Measurements from ENCODE around the gene NFIA.
"Not testable (repeated sequence)": the region's sequence is repeated elsewhere in the genome, so short reads cannot be mapped to it uniquely, and the experiment has no call there.

The NFIA gene

DNA sequence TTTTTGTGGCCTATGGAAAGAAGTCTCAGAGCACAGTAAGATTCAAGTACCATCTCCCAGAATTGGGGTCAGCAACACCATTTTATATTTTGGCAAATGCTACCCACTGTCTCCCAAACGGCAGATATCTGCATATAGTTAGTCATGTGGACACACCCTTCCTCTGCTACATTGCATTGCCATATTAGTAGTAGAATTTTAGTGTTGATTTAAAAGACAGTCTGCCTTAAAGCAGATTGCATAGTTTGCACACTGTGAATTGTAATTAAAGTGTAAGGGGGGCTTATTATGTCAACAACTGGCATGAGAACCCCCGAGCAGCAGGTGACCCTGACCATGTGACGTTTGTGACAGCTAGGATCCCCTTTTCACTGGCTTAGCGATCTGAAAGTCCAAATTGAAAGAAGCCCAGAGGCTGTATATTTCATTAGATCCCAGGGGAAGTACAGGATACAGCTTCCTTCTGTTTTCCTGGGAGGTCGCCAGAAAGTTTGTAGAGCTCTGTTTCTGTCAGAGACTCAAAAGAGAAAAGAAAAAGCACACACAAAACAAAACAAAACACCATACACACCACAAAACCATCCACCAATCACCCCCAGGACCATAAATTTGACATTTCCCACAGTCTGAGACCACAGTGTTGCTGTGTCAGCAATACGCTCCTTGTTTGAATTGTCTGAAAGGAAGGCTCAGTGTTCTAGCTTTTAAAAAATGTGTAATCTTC lies 172.4 kb downstream of the NFIA start:
- FAIRE-seq, result peak; percentile 65

DNA sequence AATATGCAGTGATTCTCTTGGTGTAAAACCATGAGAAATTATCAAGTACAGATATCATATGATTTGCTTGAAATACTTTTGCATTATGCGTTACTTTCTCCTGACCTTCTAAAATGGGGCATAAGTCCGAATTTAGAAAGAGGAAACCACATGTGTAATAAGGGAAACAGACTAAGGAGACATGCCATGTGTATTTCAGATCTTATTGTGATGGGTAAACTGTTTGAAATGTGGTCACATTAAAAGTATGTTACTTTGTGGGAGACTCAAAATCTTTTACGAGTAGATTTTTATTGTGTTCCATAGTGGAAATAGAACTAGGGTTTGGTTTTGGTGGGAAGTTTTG lies 173.0 kb downstream of the NFIA start:
- no peak for FAIRE-seq

DNA sequence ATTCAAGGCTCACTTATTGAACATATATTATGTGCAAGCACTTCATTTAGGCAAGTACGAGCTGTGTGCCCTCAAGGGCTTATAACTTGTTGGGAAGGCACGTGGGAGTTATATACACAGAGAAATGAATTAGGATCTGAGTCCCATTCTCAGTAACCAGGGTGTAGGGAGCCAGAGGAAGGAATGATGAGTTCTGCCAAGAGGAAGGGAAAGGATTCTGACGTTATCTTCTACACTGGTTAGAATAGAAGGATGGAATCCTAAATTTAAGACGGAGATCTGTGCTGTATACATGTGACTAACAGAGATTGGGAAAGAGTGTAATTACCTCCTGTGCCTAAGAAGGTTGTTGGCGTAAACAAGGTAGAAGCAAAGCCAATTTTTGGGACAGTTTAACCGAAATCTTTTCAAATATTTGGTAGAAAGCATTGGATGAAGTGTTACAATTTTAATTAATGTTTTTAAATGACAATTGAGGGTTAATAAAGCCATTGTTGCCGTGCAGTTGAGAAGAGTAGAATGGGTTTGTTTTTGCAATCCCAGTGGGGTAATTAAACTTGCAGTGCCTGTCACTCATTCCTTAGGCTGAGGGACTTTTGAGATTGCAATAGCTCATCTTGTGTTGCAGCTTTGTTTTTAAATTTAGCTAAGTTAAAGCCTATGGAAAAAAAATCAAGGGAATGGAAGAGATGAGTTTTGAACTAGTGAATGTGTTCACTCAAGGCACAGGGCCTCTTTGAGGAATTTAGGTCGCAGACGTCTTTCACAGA lies 177.2 kb downstream of the NFIA start:
- no peak for FAIRE-seq

DNA sequence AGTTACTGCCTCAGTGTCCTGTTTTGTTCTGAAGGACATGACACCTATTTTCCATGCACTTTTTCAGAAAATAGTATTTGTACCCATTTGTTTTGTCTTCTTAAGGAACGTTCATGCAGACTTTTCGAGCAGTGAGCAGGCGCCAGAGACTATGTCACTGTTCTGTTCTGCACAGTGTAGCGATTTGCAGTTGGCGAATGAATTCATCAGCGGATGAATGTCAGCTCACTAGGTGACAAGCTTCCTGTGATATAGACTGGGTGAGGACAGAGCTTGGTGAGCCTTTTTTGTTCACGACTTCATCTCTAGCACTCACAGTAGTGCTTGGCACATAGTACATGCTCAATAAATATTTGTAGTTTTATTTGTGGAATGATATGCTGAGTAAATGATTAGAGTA lies 177.8 kb downstream of the NFIA start:
- no peak for FAIRE-seq

DNA sequence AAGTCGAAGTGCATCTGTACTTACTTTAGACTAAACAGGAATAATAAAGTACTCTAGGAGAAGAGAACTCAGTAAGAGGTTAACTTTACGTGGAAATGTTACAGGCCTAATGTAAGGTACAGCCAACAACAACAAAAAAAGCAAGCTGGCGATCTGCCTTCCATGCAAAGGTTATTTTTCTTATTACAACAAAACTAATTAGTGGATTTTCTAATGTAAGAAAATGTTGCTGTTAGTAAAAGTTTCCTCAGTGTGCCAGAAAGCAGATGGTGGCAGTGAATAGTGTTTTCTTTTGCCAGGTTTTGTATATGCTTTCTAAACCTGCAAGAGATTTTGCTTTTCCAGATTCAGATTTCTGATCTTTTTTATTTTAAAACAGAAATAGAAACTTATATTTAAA lies 179.2 kb downstream of the NFIA start:
- FAIRE-seq, result no peak

DNA sequence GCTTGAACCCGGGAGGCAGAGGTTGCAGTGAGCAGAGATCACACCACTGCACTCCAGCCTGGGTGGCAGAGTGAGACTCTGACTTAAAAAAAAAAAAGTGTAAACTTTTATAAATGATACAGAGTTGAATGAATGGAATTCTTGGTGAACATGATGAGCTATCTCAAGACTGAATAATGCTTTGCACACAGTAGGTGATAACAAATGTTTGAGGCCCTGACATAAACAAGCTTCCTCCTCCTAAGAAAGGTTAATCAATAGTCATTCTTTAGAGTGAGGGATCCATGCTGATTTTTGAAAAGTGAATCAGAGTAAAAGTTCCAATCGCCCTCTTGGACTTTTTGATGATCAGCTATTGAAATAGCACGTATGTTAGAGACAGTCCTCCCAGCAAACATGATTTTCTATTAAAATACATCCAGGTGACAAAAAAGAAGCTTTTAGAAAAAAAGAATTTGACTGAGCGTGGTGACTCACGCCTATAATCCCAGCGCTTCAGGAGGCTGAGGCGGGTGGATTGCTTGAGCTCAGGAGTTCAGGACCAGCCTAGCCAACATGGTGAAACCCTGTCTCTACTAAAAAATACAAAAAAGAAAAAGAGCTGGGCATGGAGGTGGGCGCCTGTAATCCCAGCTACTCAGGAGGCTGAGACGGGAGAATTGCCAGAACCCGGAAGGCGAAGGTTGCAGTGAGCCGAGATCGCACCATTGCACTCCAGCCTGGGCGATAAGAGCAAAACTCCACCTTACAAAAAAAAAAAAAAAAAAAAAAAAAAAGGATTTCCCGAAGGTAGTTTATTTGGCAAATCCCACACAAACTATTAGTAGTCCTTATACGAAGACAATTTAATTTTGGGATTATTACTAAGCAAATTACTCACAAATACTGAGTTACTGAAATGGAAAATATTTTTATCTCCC lies 181.8 kb downstream of the NFIA start:
- FAIRE-seq, result no peak

DNA sequence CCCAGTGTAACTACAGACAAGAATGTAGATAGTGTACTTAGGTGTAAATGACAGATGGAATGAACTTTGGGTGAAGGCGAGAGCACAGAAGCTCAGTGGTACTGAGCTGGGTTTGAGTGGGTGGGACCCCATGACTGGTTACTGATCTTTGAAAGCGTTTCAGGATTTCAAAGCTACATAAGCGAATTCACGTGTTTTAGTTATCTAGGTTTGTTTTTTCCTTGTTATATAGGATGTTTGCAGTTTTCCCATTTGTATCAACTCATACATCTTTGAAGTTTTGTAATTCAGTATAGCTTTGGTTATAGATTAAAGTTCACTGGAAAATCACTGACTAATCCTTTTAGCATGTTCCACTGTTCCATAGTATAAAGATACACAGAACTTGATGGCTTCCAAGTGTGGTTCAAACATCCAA lies 182.5 kb downstream of the NFIA start:
- FAIRE-seq, result no peak

DNA sequence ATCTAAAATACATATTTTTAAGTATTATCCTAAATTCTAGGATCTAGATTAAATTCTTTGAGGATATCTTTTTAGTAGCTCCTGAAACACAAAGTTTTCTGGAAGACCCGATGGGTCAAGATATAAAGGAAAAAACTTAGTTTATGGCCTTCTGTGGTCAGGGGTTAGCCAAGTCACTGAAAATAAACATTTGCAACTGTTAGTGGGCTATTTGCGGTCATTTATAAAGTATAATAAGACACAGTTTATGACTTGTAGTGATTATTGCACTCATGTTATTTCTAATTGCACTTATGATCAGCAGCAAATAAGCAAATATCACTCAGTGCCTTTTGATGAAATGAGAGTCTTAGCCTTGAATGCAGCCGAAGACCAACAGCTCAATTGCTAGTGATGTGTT lies 183.3 kb downstream of the NFIA start:
- FAIRE-seq, result no peak

DNA sequence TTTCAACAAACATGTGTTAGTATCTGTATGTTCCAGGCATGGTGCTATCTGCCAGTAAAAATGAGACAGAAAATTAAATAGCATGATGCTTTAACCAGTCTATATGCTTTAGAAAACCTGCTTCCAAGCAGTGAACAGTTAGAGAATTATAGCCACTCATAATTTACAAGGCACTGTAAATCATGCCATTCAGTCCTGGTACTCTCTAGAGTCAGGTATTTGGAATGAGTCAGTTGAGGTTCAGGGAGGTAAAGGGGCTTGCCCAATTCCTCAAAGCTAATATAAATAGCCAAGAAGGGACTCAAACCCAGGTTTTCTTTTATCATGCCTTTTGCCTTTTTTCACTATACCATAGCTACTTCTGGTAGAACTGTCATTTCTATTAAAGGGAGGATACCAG lies 184.4 kb downstream of the NFIA start:
- FAIRE-seq, result no peak

DNA sequence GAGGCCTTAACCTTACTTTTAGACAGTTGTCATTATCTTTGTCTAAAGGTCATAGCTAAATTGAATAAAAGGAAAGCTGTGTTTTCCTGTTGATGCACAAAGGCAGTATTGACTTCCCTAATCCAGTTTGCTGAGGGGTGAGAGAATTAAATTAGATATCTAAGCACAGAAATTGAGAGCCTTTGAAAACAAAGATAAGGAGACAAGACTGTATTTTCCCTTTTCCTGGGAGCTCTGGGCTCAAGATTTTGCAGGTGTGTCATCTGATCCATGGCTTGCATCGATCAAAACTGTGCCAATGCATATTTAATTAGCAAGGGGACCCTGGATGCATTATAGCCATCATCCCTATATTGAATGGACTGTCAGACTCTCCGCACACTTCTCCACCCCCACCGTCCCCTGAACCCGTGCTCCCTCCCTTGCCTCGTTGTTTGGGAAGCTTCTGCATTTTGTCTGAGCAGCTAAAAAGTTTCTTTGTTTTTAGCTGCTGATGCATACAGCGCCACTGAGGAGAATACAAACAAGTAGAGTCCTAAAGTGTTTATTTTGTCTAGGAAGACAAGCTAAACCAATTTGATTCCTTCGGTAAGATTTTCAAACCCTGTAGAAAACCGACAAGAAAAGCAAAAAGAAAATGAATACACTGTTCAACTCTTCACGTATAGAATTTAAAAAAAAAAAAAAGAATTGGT lies 186.3 kb downstream of the NFIA start:
- FAIRE-seq, result no peak

DNA sequence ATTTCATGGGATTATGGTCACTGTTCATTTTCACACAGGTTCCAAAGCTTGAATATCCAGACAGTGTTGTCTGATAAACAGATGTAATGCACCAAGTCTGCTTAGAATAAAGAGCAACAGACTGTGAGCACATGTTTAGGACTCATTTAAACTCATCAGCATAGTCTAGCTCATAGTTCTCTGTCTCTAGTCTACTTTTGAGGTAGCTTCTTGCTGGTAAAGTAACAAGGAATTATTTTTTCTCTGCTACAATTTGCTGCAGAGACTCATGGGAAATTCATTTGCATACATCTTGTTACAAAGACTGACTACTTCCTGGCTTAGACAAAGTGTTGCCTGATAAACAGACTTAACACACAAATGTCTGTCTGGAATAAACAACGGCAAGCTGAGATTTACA lies 187.2 kb downstream of the NFIA start:
- FAIRE-seq, result no peak

DNA sequence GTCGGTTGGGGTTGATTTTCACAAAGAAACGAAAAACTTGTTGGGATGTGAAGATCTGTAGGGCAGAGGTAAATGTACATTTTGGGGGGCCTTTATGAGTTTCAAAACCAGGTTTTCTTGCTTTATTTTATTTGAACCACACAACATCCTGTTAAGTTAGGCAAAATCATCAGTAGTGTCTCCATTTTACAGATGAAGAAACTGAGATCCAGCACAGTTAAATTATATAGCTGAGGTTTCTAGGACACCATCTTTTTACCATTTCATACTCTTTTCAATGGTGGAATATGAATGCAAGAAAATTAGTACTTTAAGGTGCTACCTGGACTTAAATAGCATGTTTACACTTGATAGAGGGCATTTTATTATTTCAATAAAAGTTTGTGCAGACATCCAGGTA lies 187.7 kb downstream of the NFIA start:
- FAIRE-seq, result no peak

DNA sequence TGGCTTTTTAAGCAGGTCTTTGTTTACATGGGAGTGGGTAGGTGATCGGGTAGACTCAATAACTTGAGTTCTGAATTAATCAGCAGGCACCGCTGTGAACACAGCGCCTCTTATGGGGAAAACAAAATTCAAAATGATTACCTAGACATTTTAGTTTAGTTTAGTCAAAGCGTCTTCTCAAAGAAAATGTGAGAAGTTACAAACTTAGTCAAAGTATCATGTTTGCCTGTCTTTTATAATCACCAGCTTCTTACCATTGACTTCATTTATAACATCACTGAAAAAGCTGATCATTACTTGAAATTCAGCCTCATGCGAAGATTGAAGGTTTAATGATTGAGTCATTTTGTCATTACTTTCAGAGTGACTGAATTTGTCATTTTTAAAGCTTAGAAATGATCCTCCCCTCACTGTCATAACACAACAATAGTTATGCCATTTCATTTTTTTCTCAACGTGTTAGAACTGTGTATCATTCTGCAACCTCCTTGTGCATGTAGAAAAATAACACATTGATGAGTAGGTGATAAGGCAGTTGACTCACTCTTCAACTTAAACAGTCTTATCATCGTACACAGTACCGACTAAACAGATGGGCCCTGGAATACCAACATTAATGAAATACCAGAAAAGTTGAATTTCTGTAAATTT lies 188.5 kb downstream of the NFIA start:
- no peak for FAIRE-seq

DNA sequence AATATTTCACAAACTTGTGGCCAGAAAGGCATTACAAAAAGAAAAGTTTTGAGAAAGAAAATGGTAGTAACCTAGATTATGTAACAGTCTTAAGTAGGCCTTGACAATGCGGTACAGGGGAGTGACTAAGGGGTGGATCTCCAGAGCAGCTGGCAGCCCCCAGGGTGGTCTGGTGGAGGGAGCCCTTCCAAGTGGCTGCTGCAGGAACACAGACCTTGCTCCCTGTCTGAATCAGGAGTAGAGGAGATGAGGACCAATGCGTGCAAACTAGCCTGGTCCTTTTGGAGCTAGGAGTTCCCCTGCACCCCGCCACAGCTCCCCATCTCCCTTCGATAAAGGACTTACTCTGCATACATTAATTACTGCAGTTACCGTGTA lies 189.0 kb downstream of the NFIA start:
- no peak for FAIRE-seq

DNA sequence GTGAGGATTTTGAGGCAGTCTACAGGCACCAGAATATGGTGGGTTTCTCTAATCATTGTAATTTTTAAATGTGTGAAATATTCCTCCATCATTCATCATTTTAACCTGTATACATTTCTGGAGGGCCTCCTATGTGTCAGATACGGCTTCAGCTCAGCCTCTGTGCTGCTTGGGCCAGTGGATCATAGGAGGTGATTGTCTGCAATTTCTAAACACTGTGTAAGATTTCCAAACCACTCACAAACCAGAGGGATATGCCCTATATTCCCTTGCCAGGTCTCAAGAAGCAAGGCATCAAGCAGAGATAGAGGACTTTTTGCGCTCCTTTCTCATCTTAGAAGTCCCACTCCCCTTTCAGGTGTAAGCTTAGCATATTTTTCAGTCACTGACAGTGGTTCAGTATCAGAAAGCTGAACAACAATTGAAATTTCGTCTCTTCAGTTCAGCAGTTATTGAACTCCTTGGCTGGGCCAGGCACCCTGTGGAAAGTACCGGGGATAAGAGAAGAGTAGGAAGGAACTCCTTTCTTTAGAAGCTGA lies 190.9 kb downstream of the NFIA start:
- FAIRE-seq, result no peak

DNA sequence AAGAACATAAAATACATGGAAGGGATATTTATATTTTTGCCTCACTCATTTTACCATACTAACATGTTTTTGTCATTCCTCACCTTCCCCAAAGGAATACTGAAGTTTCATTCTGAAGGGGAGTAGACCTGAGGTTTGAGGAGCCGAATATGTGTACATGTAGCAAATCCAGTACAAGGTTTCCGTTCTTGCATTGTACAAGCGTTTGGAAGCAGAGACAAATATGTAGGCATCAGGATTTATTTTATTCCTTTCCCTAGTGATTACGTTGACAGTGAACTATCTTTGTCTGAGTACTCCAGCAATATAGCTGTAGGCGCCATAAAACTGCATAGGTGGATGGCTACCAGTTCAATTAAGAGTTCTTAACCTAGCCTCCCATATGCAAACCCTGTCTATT lies 191.5 kb downstream of the NFIA start:
- FAIRE-seq, result no peak

DNA sequence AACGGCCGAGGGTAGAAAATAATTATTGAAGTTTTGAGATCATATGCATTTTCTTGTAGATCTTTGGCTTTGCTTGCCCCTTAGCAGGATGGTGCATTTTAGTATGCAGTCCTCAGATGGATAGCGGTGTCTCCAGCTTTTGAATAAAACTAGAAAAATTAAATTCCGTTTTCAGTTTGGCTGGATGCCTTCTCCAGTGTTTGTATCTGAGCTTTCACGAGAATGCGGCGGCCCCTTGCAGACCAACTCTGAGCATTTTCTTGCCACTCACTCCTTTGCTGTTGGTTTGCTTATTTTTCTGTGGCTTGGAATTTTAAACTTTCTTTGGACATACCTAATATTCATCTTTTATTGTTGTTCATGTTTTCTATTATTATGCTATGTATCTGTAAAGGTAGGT lies 192.6 kb downstream of the NFIA start:
- FAIRE-seq, result no peak

DNA sequence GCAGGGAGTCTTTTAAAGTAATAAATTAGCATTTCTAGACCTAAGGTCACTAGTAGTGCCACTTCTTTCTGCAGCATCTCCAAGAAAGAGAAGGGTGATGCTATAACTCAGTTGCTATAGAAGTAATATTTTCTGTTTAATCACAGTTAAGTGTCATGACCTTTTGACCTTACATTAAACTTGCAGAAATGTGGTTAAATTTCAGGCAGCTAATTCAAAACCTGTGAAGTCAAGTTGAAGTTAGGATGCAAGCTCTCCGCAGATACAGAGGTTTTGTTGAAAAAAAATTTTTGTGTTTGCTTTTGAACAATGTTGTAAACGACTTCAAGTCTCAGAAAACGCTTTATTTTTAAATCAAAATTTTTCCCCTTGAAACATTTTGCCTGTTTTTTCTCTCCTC lies 193.9 kb downstream of the NFIA start:
- no peak for FAIRE-seq

DNA sequence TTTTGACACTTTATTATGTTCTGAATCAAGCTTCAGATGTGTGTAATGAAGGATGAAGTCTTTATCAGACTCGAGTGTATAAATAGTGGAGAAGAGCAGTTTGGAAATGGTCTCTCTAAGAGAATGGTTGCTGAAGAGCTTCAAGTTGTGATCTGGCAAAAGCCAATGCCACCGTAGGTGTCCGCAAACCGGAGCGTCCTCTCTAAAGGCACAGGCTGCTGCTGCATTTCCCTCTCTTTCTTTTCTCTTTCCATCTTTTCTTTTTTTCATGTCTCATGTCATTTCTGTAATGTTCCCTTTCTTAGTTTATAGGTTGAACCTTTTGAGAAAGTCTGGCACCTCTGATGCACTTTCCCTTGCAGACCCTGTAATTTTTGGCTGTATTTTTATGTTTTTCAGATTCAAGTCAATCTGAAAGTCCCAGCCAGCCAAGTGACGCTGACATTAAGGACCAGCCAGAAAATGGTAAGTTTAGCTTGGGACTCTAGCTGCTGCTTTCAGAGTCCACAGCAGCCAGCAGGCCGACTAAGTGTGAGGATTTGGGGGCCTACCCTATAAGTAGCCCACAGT lies 194.8 kb downstream of the NFIA start:
- no peak for FAIRE-seq

DNA sequence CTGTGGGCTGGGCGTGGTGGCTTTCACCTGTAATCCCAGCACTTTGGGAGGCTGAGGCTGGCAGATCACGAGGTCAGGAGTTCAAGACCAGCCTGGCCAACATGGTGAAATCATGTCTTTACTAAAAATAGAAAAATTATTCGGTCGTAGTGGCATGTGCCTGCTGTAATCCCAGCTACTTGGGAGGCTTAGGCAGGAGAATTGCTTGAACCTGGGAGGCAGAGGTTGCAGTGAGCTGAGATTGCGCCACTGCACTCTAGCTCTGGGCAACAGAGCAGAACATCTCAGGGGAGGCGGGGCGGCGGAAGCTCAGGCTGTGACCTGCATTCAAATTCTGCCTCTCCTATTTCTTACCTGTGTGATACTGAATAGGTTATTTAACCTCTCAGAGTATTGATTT lies 196.1 kb downstream of the NFIA start:
- not testable (repeated sequence) for FAIRE-seq

DNA sequence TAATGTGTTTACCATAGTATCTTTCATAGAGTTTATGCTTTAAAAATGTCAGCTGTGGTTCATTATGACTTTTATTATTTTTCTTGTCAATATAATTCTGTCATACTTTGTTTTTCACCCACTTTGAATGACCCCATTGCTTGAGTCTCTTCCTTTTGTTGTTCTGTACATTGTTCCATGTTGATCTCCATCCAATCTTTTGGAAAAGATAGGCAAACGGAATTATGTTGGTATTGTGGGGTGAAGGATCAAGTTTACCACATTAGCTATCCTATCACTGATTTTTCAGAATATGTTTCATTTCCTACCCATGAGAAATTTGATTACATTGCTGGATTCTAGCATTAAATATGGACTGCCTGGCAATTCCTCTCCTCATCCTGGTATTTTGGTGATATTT lies 196.6 kb downstream of the NFIA start:
- no peak for FAIRE-seq

DNA sequence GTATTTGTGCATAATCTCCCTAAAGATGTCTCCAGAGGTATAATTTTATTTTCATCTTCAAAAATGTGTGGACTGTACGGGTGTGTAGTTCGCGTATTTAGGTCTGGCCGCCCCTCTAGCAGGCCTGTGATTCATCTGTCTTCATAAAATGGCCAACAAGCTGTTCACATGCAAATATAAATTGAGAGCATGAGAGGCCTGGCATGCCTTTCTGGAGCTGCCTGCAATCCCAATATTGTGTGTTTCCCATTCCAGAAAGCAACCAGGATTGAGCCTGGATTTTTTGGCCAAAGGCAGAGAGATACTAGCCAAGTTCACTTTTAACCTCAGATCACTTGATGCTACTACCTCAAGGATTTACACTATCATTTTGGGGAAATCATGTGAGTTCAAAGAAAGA lies 197.2 kb downstream of the NFIA start:
- no peak for FAIRE-seq
